Immature natural killer cell (primary cell): ENCODE results near the gene RAB4A. TPM values are rescaled to one million over a fixed set of nuclear protein-coding genes. Genes with fewer than 3 reads are reported as not detected.

Source experiments
- DNase-seq, 3 donors: peaks; one replicate each; pipeline ENCODE4 v3.0.0; 2022; ENCODE audit warnings: mixed read lengths in 1 of 3
- H3K27ac Mint-ChIP-seq, 6 donors: one replicate each; pipeline ENCODE4 v1.8.0; 2020; ENCODE audit warnings: mixed read lengths in 6 of 6, mild to moderate bottlenecking in 5 of 6, inconsistent platforms in 4 of 6, moderate library complexity in 3 of 6
- H3K27me3 Mint-ChIP-seq, 3 donors: one replicate each; pipeline ENCODE4 v1.8.0; 2020 to 2021; ENCODE audit warnings: low read depth in 3 of 3, mild to moderate bottlenecking in 3 of 3, mixed read lengths in 3 of 3, moderate library complexity in 3 of 3, inconsistent platforms in 1 of 3
- H3K36me3 Mint-ChIP-seq, 3 donors: one replicate each; pipeline ENCODE4 v1.8.0; 2020; ENCODE audit warnings: mixed read lengths in 3 of 3, inconsistent platforms in 2 of 3, mild to moderate bottlenecking in 2 of 3
- H3K4me1 Mint-ChIP-seq, 2 donors: one replicate each; pipeline ENCODE4 v1.8.0; 2020; ENCODE audit warnings: inconsistent platforms in 2 of 2, mild to moderate bottlenecking in 2 of 2, mixed read lengths in 2 of 2, moderate library complexity in 1 of 2
- H3K4me3 Mint-ChIP-seq, 5 donors: one replicate each; pipeline ENCODE4 v1.8.0; 2020; ENCODE audit warnings: mild to moderate bottlenecking in 5 of 5, mixed read lengths in 5 of 5, inconsistent platforms in 3 of 5, moderate library complexity in 3 of 5
- H3K9me3 Mint-ChIP-seq, 6 donors: one replicate each; pipeline ENCODE4 v1.8.0; 2020; ENCODE audit warnings: mild to moderate bottlenecking in 6 of 6, mixed read lengths in 6 of 6, inconsistent platforms in 4 of 6, moderate library complexity in 3 of 6
- polyA plus RNA-seq, 3 donors: library from polyadenylated mRNA; unstranded; fragments of 300-500 nt; fragmentation: Illumina TruSeq; gene quantifications; one replicate each; pipeline ENCODE4 v1.2.3, GENCODE V29; 2021

Gene RAB4A
- polyA plus RNA-seq, 3 donors from 2014 or later: 21.7 to 30.1 (median 22.3) TPM

DNA sequence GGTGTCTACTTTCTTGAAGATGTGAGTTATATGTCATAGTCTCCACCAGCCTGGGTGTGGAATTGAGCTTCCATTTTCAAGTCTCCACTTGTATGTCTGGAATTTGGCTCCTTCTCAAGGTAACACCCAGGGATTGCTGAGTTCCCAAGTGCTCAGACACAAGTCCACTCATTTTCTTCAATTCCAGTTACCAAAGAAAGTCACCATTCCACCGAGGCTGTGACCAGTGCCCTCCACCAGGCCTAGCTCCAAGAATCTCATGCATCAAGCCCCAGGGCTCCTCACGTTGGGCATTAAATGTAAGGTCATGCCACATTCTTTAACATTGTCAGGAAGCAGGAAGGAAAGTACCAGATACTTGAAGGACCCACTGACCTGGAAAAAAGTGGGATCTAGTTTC is 2.4 kb upstream of the RAB4A start:
- peak overlapping the region in 2 of 6 donors; percentile 21 to 73 for H3K27ac Mint-ChIP-seq
- H3K4me3 Mint-ChIP-seq: peak overlapping the region in 1 of 5 donors; percentile 28
- H3K36me3 Mint-ChIP-seq: no peaks in the 10 kb centered on the region
- no peak for DNase-seq
- peaks cover 5 to 10% (median 7%) of the 10 kb centered on the region in 3 donors for H3K27me3 Mint-ChIP-seq
- no peaks in the 10 kb centered on the region for H3K9me3 Mint-ChIP-seq
- peaks cover 22% of the 10 kb centered on the region in 2 donors for H3K4me1 Mint-ChIP-seq

DNA sequence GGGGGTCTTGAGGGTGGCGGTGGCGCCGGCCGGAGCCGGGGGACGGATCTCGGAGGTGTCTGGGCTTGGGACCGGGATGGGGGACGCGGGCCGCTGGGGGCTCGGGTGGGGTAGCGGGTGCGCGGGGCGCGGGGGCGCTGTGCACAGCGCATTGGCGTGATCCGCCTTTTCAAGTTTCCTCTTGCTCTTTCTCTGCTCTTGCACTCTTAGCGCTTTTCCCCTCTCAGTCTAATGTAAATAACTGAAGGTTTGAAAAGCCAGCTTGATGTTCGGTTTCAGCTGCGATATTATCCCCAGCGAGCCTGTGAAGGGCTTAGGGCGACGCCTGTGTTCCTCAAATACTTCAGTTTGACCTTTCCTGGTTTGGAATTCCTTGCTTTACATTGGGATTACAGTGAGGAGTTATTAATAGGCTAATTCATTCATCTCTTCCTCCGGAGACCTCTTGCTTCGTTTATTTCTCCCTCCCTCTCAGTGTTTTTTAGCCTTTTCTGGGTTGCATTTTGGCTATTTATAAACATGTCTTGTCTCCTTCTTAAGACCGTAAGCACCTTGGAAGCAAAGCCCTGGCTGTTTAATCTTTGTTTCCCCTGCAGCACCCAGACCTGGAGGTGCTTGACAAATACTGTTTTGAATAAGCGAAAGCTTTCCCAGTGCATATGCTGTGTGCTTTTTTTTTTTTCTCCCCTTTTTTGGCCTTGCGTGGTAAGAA is 693 bp downstream of the RAB4A start:
- Mint-ChIP-seq H3K27me3 (peaks cover 3 to 10% (median 5%) of the 10 kb centered on the region in 3 donors), H3K4me1 (peaks cover 40 to 46% of the 10 kb centered on the region in 2 donors), H3K27ac (peak overlapping the region; percentile 58 to 91 (median 80)), H3K36me3 (no peaks in the 10 kb centered on the region), H3K9me3 (no peaks in the 10 kb centered on the region), H3K4me3 (peak overlapping the region; percentile 87 to 96 (median 93))
- DNase-seq: no peak

DNA sequence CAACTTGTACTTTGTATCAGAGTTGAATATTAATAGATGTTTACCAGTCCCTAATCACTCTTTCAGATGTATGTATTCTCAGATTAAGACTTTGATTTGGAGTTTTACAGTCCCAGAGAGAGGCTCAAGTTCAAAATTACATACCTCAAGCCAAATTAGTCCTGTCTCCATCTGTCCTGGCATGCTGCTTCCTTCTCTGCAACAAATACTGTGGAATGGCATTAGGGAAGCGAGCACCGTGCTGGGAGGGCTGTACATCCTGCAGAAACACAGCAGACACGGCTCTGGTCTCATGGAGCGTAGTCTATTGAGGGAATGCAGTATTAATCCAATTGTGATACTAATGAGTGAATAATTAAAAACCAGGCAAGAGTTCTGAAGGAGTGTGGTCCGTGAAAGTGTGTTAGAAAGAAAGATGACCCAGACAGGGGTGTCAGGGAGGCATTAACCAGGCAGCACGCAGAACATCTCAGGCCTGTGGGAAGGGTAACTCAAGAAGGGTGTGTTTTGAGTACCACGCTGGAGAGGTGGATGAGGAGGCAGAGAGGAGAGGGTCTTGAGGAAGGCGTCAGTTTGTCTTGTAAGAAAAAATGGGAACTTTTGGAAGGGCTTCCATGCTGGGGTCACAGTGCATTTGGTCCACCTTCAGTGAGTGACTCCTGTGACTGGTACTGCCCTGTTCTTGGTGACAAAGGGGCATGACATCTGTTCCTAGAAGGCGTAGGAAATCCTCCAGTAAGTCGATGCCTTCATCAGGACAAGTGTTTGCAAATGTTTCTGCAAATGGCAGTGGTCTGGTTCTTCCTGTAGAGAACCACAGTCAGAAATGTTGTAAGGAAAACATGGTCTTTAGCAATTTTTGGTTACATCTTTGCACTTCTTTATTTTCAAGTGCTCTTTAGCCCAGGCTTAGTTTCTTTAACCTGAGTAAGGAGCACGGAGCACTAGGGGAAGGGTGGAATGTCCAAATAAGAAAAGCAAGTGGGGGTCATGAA is 1.6 kb downstream of the RAB4A start:
- Mint-ChIP-seq H3K36me3 (no peaks in the 10 kb centered on the region), H3K4me3 (peak overlapping the region; percentile 87 to 96 (median 93)), H3K4me1 (peaks cover 42 to 47% of the 10 kb centered on the region in 2 donors), H3K9me3 (no peaks in the 10 kb centered on the region), H3K27ac (peak overlapping the region in 5 of 6 donors; percentile 13 to 82 (median 72)), H3K27me3 (peaks cover 3 to 10% (median 5%) of the 10 kb centered on the region in 3 donors)
- no peak for DNase-seq

DNA sequence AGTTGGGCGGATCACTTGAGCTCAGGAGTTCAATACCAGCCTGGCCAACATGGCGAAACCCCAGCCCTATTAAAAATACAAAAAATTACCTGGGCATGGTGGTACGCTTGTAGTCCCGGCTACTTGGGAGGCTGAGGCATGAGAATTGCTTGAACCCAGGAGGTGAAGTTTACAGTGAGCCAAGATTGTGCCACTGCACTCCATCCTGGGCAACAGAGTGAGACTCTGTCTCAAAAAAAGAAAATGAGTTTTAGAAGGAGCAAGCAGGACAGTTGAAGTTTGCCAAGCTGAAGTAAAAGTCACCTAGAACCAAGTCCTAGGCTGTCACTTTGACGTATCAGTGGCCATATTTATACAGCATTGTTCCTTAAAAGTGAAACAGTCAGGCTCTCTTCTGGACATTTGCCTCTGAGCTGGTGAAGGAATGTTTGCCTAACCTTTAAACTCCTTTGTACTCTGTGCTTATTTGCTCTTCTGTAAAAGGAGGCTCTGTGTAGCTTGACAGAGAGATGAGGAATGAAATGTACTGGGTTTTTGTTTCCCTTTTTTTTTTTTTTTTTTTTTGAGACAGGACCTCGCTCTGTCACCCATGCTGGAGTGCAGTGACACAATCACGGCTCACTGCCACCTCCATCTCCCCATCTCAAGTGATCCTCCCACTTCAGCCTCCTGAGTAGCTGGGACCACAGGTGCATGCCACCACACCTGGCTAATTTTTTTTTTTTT is 2.8 kb downstream of the RAB4A start:
- no peaks in the 10 kb centered on the region for H3K9me3 Mint-ChIP-seq
- H3K4me1 Mint-ChIP-seq: peaks cover 42 to 47% of the 10 kb centered on the region in 2 donors
- no peaks in the 10 kb centered on the region for H3K36me3 Mint-ChIP-seq
- no peak for DNase-seq
- H3K27me3 Mint-ChIP-seq: peaks cover 3 to 10% (median 5%) of the 10 kb centered on the region in 3 donors
- H3K4me3 Mint-ChIP-seq: peak overlapping the region in 1 of 5 donors; percentile 93
- no peak overlapping the region for H3K27ac Mint-ChIP-seq

DNA sequence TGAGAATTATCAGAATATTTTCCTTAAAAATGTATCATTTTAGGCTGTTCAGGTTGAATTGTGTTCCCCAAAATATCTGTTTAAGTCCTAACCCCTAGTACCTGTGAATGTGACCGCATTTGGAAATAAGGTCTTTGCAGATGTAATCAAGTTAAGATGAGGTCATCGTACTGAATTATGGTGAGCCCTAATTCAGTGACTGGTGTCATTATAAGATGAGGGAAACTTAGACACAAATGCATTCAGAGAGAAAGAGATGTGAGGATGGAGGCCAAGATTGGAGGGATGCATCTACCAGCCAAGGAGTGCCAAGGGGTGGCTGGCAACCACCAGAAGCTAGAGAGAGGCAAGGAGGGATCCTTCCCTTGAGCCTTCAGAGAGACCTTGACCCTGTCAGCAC is 4.1 kb downstream of the RAB4A start:
- no peaks in the 10 kb centered on the region for H3K9me3 Mint-ChIP-seq
- DNase-seq: no peak
- peaks cover 44 to 47% of the 10 kb centered on the region in 2 donors for H3K4me1 Mint-ChIP-seq
- H3K36me3 Mint-ChIP-seq: no peaks in the 10 kb centered on the region
- no peak overlapping the region for H3K4me3 Mint-ChIP-seq
- peaks cover 3 to 7% (median 5%) of the 10 kb centered on the region in 3 donors for H3K27me3 Mint-ChIP-seq
- H3K27ac Mint-ChIP-seq: no peak overlapping the region

DNA sequence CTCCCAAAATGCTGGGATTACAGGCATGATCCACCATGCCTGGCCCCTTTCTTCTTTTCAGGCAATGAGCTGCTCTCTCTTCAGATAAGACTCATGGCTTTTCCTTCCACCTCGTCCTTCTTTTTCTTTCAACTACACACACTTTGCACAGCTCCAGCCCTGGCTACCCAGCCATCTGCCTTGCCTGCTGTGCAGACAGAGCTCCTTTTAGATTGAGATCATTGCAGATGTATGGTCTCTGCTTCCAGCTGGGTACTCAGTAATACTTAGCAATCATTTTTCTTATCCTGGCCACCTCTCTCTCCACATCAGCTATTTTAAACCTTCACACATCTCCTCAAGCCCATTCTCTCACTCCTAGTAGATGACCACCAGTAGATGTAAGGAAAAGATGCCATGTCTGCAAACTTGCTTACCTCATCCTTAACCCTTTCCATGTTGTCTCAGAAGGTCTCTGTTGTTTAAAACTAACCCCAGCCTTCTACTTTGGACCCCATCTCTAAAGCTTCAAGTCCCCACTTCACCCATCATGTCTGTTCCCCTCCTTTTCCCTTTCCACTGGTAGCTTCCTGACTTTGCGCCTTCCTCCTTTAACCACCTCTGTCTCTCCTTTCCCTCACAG is 7.3 kb downstream of the RAB4A start:
- Mint-ChIP-seq H3K36me3 (peaks cover 0 to 1% (median 0%) of the 10 kb centered on the region in 3 donors), H3K4me1 (peaks cover 28 to 49% of the 10 kb centered on the region in 2 donors), H3K27me3 (no peaks in the 10 kb centered on the region), H3K27ac (no peak overlapping the region), H3K9me3 (no peaks in the 10 kb centered on the region), H3K4me3 (no peak overlapping the region)
- DNase-seq: no peak

DNA sequence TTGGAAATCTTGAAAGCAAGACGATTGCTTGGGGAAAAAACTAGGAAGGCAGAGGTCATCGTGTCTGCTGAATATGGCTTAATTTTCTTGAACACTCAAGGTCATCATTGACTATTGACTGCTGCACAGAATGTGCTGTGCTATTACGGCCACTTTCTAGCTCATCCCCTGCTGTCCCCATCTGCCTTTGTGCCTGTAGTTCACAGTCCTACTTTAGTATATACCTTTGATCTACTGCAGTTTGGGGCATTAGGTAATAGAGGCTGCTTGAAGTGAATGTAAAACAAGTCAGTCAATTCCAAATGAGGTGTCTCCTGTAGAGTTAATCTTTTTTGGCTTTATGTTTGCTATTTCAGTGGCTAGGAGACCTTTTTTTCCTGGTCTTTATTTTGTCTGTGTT is 8.3 kb downstream of the RAB4A start:
- Mint-ChIP-seq H3K4me1 (peaks cover 24 to 48% of the 10 kb centered on the region in 2 donors), H3K4me3 (no peak overlapping the region), H3K27ac (no peak overlapping the region), H3K9me3 (no peaks in the 10 kb centered on the region), H3K27me3 (no peaks in the 10 kb centered on the region), H3K36me3 (peaks cover 0 to 5% (median 0%) of the 10 kb centered on the region in 3 donors)
- DNase-seq: no peak

DNA sequence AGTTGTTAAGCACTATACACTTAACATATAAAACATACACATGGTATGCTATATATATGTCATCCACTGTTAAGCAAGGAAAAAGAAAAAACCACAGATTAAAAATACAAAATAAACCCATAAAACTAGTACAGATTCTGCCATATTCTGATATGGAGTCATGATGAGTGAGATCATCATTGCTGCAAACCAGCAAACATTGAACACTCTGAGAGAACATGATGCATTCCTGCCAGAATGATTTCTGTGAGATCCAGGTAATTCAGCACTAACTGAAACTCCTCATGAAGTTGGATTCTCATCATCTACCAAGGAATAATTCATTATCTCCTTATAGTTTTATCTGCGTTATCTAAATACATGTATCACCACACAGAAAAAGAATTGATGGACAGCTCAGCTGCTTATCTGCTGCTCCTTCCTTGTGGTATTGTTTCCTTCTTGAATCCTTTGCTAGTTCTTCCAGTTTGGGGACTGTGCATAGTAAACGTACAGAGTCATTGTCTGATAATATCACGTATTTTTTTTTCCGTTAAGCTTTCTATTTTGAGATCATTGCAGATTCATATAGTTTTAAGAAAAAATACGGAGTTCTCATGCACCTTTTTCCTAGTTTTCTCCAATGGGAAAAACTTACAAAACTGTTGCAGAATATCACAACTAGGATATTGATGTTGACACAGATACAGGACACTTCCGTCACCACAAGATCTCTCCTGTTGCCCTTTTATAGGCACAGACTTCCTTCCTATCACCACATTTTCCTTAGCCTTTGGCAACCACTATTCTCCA is 9.3 kb downstream of the RAB4A start:
- peaks cover 24 to 48% of the 10 kb centered on the region in 2 donors for H3K4me1 Mint-ChIP-seq
- H3K36me3 Mint-ChIP-seq: peaks cover 0 to 5% (median 0%) of the 10 kb centered on the region in 3 donors
- no peaks in the 10 kb centered on the region for H3K27me3 Mint-ChIP-seq
- no peak for DNase-seq
- peak overlapping the region in 1 of 6 donors; percentile 13 for H3K27ac Mint-ChIP-seq
- H3K9me3 Mint-ChIP-seq: no peaks in the 10 kb centered on the region
- no peak overlapping the region for H3K4me3 Mint-ChIP-seq

DNA sequence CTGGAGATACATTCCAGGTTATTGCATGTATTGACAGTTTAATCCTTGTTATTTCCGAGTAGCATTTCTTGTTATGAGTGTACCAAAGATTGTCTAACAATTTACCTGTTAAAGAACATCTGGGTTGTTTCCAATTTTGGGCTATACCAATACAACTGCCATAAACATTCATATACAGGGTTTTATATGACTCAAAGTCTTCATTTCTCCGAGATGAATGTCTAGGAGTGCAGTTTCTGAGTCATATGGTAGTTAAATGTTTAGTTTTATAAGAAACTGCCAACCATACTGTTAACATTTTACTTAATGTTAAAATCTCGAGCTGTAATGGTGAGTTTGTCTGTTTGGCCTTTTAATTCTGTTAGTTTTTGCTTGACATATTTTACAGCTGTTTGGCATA is 10.0 kb downstream of the RAB4A start:
- peaks cover 0 to 5% (median 0%) of the 10 kb centered on the region in 3 donors for H3K36me3 Mint-ChIP-seq
- peak overlapping the region in 1 of 6 donors; percentile 0 for H3K27ac Mint-ChIP-seq
- no peaks in the 10 kb centered on the region for H3K9me3 Mint-ChIP-seq
- H3K4me1 Mint-ChIP-seq: peaks cover 22 to 48% of the 10 kb centered on the region in 2 donors
- no peaks in the 10 kb centered on the region for H3K27me3 Mint-ChIP-seq
- no peak for DNase-seq
- H3K4me3 Mint-ChIP-seq: no peak overlapping the region

DNA sequence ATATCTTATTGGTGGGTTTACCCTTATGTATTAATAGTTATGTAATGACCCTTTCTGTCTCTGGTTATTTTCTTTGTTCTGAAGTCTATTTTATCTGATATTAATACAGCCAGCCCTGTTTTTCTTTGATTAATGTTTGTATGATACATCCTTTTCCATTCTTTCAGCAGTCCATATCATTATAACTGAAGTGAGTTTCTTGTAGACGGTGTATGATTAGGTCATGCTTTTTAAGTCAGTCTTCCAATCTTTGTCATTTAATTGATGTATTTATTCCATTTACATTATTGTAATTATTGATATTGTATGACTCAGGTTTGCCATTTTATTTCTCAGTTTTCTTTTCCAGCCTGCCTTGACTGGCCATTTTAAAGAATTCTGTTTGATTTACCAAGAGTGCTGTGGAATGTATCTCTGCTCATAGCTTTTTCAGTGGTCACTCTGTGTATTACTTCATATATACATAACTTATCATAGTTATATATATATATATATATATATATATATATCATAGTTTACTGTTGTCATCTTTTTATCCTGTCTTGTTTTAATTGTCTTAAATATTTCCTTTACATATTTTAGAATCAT is 10.5 kb downstream of the RAB4A start:
- Mint-ChIP-seq H3K4me1 (peaks cover 21 to 50% of the 10 kb centered on the region in 2 donors), H3K36me3 (peaks cover 0 to 5% (median 0%) of the 10 kb centered on the region in 3 donors), H3K27ac (peak overlapping the region in 1 of 6 donors; percentile 0), H3K9me3 (no peaks in the 10 kb centered on the region), H3K4me3 (no peak overlapping the region), H3K27me3 (no peaks in the 10 kb centered on the region)
- DNase-seq: no peak

DNA sequence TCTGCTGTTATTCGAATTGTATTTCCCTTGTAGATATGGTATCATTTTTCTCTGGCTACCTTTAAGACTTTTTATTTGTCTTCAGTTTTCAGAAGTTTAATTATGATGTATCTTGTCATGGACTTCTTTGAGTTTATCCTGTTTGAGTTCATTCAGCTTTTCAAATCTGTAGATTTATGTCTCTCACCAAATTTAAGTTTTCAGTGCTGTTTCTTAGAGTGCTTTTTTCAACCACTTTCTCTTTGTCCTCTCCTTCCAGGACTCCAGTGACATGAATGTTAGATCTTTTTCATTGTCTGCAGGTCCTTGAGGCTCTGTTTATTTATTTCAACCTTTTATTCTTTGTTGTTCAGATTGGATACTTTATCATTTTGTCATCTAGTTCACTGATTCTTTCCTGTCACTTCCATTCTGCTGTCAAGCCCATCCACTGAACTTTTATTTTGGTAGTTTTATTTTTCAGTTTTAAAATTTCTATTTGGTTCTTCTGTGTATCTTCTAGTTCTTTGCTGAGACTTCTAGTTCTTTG is 11.4 kb downstream of the RAB4A start:
- Mint-ChIP-seq H3K4me1 (peaks cover 27 to 56% of the 10 kb centered on the region in 2 donors), H3K36me3 (peaks cover 0 to 5% (median 0%) of the 10 kb centered on the region in 3 donors), H3K4me3 (no peak overlapping the region), H3K27ac (peak overlapping the region in 1 of 6 donors; percentile 4), H3K9me3 (no peaks in the 10 kb centered on the region), H3K27me3 (no peaks in the 10 kb centered on the region)
- no peak for DNase-seq

DNA sequence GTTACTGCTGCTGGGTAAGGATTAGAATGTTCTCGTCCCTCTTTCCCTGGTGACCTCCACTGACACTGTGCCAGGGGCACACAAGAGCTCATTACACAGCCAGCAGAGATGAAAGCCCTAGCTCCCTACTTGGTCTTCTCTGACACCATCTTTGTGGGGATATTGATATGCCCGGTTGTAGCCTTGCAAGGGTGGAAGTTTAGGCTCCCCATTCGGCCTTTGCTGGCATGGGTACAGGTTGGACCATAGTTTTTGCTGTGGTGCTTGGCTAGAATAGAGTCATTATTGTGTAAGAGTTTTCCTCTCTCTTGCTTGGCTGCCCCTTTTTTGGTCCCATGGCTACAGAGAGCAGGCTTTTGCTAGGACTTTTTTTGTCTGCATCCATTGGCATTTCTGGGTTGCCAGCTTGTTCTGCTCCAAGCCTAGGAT is 12.3 kb downstream of the RAB4A start:
- peaks cover 0 to under 1% (median 0%) of the 10 kb centered on the region in 3 donors for H3K27me3 Mint-ChIP-seq
- peaks cover 0 to 5% (median 0%) of the 10 kb centered on the region in 3 donors for H3K36me3 Mint-ChIP-seq
- no peaks in the 10 kb centered on the region for H3K9me3 Mint-ChIP-seq
- peaks cover 33 to 61% of the 10 kb centered on the region in 2 donors for H3K4me1 Mint-ChIP-seq
- DNase-seq: no peak
- peak overlapping the region in 1 of 6 donors; percentile 4 for H3K27ac Mint-ChIP-seq
- no peak overlapping the region for H3K4me3 Mint-ChIP-seq
